ENCODE results near the gene ESPNL.

ESPNL gene

DNA sequence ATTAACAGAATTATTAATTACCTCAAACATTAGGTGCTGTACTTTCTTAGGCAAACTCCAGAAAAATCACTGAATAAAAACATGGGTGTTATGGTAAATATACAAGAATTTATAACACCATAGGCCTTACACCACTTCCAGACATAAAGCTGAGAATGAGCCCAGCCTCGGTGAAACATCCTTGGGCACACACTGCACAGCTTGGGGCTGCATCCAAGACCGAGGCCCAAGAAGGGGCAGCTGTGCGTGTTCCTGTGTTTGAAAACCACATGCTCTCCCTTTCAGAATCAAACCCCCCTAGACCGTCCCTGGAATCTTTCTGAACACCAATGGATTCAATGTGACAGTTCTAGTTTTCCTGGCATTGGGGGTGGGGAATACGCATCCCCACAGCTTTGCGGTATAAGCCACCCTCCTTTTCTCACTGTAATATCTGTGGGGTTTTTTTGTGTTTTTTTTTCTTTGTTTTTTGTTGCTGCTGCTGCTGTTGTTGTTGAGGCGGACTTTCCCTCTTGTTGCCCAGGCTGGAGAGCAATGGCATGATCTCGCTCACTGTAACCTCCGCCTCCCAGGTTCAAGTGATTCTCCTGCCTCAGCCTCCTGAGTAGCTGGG, 71.5 kb downstream of the ESPNL start:
- no peak for DNase-seq
- in situ Hi-C loops (cut with HindIII; ENCODE audit: low pct_ligation_motif_present, low pct_unique_long_range_greater_than_20kb, low sequenced_read_pairs), result no loop called here

DNA sequence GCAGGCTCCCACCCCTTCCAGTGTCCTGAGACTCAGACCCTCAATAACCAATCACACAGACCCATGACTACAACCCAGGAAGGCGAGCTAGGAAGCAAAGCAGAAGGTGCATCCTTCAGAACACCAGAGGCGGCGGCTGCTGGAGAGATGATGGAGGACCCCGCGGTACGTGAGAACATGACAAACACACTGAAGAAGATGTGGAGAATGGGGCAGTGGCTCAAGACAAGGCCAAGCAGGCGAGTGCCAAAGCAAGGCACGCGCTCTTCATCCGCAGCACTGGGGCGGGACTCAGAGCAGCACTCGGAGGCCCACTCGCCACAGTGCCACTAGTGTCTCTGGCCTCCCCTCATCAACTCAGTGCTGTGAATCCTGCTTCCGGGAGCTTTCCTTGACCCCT, 72.3 kb downstream of the ESPNL start:
- DNase-seq, result no peak
- in situ Hi-C loops (cut with HindIII; ENCODE audit: low pct_ligation_motif_present, low pct_unique_long_range_greater_than_20kb, low sequenced_read_pairs), result no loop called here

DNA sequence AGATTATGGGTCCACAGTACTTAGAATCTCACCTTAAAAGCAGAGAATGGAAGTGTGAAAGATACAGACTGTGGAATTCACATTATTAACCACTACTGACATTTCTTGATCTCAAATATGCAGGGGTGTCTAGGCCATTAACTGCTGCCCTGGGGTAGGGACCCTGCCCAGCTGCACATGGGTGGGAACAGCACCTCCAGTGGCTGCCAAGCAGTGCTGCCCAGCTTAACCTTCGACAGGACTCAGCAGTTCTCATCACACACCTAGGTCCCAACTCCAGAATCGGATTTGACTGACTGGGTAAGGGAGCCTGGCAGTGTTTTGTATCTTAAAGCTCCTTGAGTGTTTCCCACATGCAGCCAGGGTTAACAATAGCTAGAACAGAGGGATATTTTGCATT, 73.6 kb downstream of the ESPNL start:
- in situ Hi-C loops (cut with HindIII; ENCODE audit: low pct_ligation_motif_present, low pct_unique_long_range_greater_than_20kb, low sequenced_read_pairs), result no loop called here
- no peak for DNase-seq

GRCh38 chr2:238174291-238174690, 74.2 kb downstream of the ESPNL start:
- in situ Hi-C loops (cut with HindIII; ENCODE audit: low pct_ligation_motif_present, low pct_unique_long_range_greater_than_20kb, low sequenced_read_pairs), result no loop called here
- no peak for DNase-seq

DNA sequence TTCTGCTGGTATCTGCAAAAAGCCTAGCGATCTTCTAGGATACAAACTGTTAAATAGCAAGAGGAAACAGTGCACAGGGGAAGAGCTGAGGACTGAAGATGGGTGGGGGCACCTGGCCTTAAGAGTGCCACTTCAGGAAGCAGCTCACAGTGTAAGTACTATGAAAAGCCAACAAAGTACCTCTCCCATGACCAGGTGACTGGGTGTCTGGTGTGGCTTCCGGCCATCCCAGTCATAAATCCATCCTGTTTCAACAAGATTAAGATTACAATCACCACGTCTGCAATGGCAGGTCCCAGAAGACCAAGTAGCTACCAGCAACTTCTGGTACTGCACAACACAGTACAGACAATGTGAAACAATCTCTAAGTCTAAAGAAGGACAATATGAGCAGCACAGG, 74.6 kb downstream of the ESPNL start:
- in situ Hi-C loops (cut with HindIII; ENCODE audit: low pct_ligation_motif_present, low pct_unique_long_range_greater_than_20kb, low sequenced_read_pairs), result no loop called here
- no peak for DNase-seq

- no peak for DNase-seq
- in situ Hi-C loops (cut with HindIII; ENCODE audit: low pct_ligation_motif_present, low pct_unique_long_range_greater_than_20kb, low sequenced_read_pairs), result no loop called here
These were observed 76.5 kb downstream of the ESPNL start for GRCh38 chr2:238176613-238177012.

DNA sequence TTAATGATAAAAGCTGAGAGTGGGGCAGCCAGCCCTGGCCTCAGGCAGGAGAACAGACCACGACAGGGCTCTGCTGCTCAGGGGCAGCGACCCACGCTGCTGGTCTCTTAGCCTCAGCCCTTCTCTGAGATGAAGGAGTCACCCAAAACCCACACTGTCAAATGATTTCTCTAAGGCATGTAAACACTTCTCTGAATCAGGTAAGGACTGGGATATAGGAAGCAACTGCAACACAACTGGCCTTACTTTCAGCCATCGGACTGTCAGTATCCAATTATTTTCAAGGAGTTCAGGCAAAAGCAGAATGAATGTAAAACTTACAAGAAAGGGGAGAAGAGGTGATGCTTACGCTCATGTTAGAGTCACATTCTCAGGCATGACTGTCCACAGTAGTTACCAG, 80.4 kb downstream of the ESPNL start:
- DNase-seq, result no peak
- in situ Hi-C loops (cut with HindIII; ENCODE audit: low pct_ligation_motif_present, low pct_unique_long_range_greater_than_20kb, low sequenced_read_pairs), result no loop called here

DNA sequence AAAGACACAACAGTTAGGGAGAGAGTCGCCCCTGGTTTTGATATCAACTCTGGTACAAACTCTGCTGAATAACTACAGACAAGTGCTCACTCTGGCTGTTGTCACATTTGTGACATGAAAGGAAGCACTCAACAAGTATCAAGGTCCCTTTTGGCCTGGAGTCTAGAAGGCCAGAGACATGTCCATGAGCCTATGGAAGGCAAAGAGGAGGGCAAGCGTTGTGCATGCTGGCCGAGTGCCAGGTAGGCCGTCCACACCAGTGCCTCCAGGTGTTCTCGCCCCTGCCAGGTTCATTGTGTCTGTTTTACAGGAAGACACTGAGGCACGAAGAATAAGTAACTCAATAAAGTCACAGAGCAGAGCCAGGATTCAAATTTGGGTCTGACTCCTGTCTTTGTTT, 82.2 kb downstream of the ESPNL start:
- no peak for DNase-seq
- in situ Hi-C loops (cut with HindIII; ENCODE audit: low pct_ligation_motif_present, low pct_unique_long_range_greater_than_20kb, low sequenced_read_pairs), result no loop called here

Measured in ACHN (cell line).